ENCODE results near the gene WNK1.

GRCh38 chr12:712172-712863 lies 40.1 kb upstream of the WNK1 start:
- TF ChIP-seq KDM1A (IDR thresholded peaks at IDR 0.05; ENCODE audit: borderline replicate concordance, low read length) = no peak
- TF ChIP-seq RAD21 (IDR thresholded peaks at IDR 0.05 in 1 of 2, conservative IDR thresholded peaks at IDR 0.05 in 1 of 2; ENCODE audit: low read depth in 2 of 2, low read length in 2 of 2) = no peak
- TF ChIP-seq ZNF274 (IDR thresholded peaks at IDR 0.05; ENCODE audit: borderline replicate concordance, extremely low read depth, low read length) = no peak
- TF ChIP-seq HDAC2 (IDR thresholded peaks at IDR 0.05; ENCODE audit: borderline replicate concordance in 1 of 2, low read depth in 2 of 2, low read length in 2 of 2) = no peak

Measured in H1 (cell line).